OCI-LY3 (cell line): ENCODE measurements around the gene IRX5.

Experiments
- CTCF ChIP-seq: fragments of 200-600, 300-600 bp; sonication (generic); IDR thresholded peaks from 2 replicates; pipeline ENCODE4 v1.5.1; 2014; ENCODE audit warnings: antibody characterized with exemption, low read length, low read depth
- EZH2phosphoT487 ChIP-seq: fragments of 200-600 bp; shearing (Covaris generic); IDR thresholded peaks from 2 replicates; pipeline ENCODE4 v1.6.1; 2018; ENCODE audit warnings: antibody characterized with exemption, mixed run types, low read depth

- TF ChIP-seq CTCF (no peak), EZH2phosphoT487 (no peak)
Observed at GRCh38 chr16:54970016-54970415, 39.4 kb downstream of the IRX5 start.
